Mucosa of gallbladder (tissue), 1 donor: ENCODE results near the gene LOXHD1. TPM values are rescaled to one million over a fixed set of nuclear protein-coding genes. Genes with fewer than 3 reads are reported as not detected.

Experiments
- DNase-seq: peaks from one replicate; pipeline ENCODE4 v3.0.0-alpha.2; 2020; ENCODE audit warnings: low spot score
- total RNA-seq: library from RNA; stranded (reverse); gene quantifications from one replicate; pipeline ENCODE4 v1.2.1, GENCODE V29; 2021
- donor health status: DM: no; HTN: no; CAD: no.

Gene LOXHD1
- total RNA-seq, 1 donor from 2014 or later: 0.12 TPM

- no peak for DNase-seq
These were observed 109.5 kb downstream of the LOXHD1 start for GRCh38 chr18:46547520-46547919.

- no peak for DNase-seq
These were observed 110.8 kb downstream of the LOXHD1 start for GRCh38 chr18:46546111-46546640.

GRCh38 chr18:46542545-46542944, 114.5 kb downstream of the LOXHD1 start:
- DNase-seq: no peak

- no peak for DNase-seq
These were observed 115.3 kb downstream of the LOXHD1 start for GRCh38 chr18:46541626-46542189.

GRCh38 chr18:46538376-46538775, 118.6 kb downstream of the LOXHD1 start:
- no peak for DNase-seq

GRCh38 chr18:46536215-46536874, 120.7 kb downstream of the LOXHD1 start:
- no peak for DNase-seq

GRCh38 chr18:46531482-46531881, 125.5 kb downstream of the LOXHD1 start:
- DNase-seq: no peak

- no peak for DNase-seq
These were observed 129.0 kb downstream of the LOXHD1 start for GRCh38 chr18:46528037-46528436.

- no peak for DNase-seq
These were observed 137.2 kb downstream of the LOXHD1 start for GRCh38 chr18:46519870-46520269.

- no peak for DNase-seq
These were observed 138.6 kb downstream of the LOXHD1 start for GRCh38 chr18:46518438-46518837.

- no peak for DNase-seq
These were observed 140.5 kb downstream of the LOXHD1 start for GRCh38 chr18:46516555-46516954.

GRCh38 chr18:46510386-46510785, 146.6 kb downstream of the LOXHD1 start:
- DNase-seq: no peak

- no peak for DNase-seq
These were observed 147.5 kb downstream of the LOXHD1 start for GRCh38 chr18:46509530-46509929.

- DNase-seq: no peak
These were observed 149.9 kb downstream of the LOXHD1 start for GRCh38 chr18:46506974-46507586.

GRCh38 chr18:46502444-46502843, 154.6 kb downstream of the LOXHD1 start:
- DNase-seq: no peak

GRCh38 chr18:46497129-46497528, 159.9 kb downstream of the LOXHD1 start:
- no peak for DNase-seq

- DNase-seq: no peak
These were observed 168.4 kb downstream of the LOXHD1 start for GRCh38 chr18:46488471-46489213.

GRCh38 chr18:46485675-46486194, 171.3 kb downstream of the LOXHD1 start:
- no peak for DNase-seq

GRCh38 chr18:46484971-46485370, 172.0 kb downstream of the LOXHD1 start:
- no peak for DNase-seq

- DNase-seq: no peak
These were observed 174.2 kb downstream of the LOXHD1 start for GRCh38 chr18:46482831-46483230.

- DNase-seq: no peak
These were observed 175.2 kb downstream of the LOXHD1 start for GRCh38 chr18:46481847-46482245.
